ACC112 (cell line): ENCODE data around the gene ABCD3.
A peak's percentile ranks its signal among the peaks of the same experiment; 100 is the strongest.
"Not testable (repeated sequence)": the region's sequence is repeated elsewhere in the genome, so short reads cannot be mapped to it uniquely, and the experiment has no call there.

Experiments
- H2AFZ ChIP-seq: fragments of 200-600 bp; sonication (generic); one replicate; pipeline ENCODE4 v1.6.0; 2017; ENCODE audit warnings: antibody characterized with exemption, low read length; ENCODE audit not compliant: unreplicated experiment
- H3K27ac ChIP-seq: fragments of 200-600 bp; sonication (generic); 2 replicates; pipeline ENCODE4 v1.5.1; 2014; ENCODE audit warnings: low read depth, mild to moderate bottlenecking, antibody characterized with exemption, low read length, moderate library complexity
- H3K27me3 ChIP-seq: fragments of 200-600 bp; sonication (generic); 2 replicates; pipeline ENCODE4 v1.6.1; 2014; ENCODE audit warnings: mild to moderate bottlenecking, antibody characterized with exemption, low read length, moderate library complexity, mixed read lengths; ENCODE audit not compliant: insufficient read depth
- H3K36me3 ChIP-seq: fragments of 200-600 bp; sonication (generic); 2 replicates; pipeline ENCODE4 v1.6.1; 2016; ENCODE audit warnings: mild to moderate bottlenecking, antibody characterized with exemption, low read length, moderate library complexity, mixed read lengths; ENCODE audit not compliant: insufficient read depth
- H3K4me1 ChIP-seq: fragments of 200-600 bp; sonication (generic); one replicate; pipeline ENCODE4 v1.6.1; 2016; ENCODE audit warnings: low read length, mixed read lengths; ENCODE audit not compliant: insufficient read depth, unreplicated experiment, control insufficient read depth
- H3K4me3 ChIP-seq: fragments of 200-600 bp; sonication (generic); 2 replicates; pipeline ENCODE4 v1.5.1; 2014; ENCODE audit warnings: mild to moderate bottlenecking, low read depth, low read length
- H3K79me2 ChIP-seq: fragments of 200-600 bp; sonication (generic); one replicate; pipeline ENCODE4 v1.6.0; 2016; ENCODE audit warnings: low read length; ENCODE audit not compliant: control insufficient read depth, unreplicated experiment, insufficient read depth

ABCD3 gene

GRCh38 chr1:94417978-94418663, at the start of gene ABCD3:
Gene ABCD3, plus strand, starts transcription at chr1:94418389. Its CDS starts 90 bp downstream, at chr1:94418479.
- Histone ChIP-seq H3K4me3 (peak within 1 kb of the TSS; percentile 91), H3K27ac (peak within 1 kb of the TSS; percentile 65), H3K4me1 (peaks cover 33% of the 10 kb centered on the region), H2AFZ (peak within 1 kb of the TSS; percentile 80), H3K36me3 (no peaks in the 10 kb centered on the region), H3K79me2 (peaks cover 45% of the 10 kb centered on the region), H3K27me3 (no peaks in the 10 kb centered on the region)

GRCh38 chr1:94372771-94373170, 45.4 kb upstream of the ABCD3 start:
- H3K36me3 ChIP-seq, H2AFZ ChIP-seq, H3K27ac ChIP-seq, H3K4me3 ChIP-seq, H3K4me1 ChIP-seq, H3K79me2 ChIP-seq: not testable (repeated sequence)
- H3K27me3 ChIP-seq = peaks cover 19% of the 10 kb centered on the region

- not testable (repeated sequence) for H2AFZ ChIP-seq, H3K4me1 ChIP-seq, H3K27ac ChIP-seq, H3K79me2 ChIP-seq, H3K36me3 ChIP-seq, H3K4me3 ChIP-seq
- peaks cover 19% of the 10 kb centered on the region for H3K27me3 ChIP-seq
Observed at GRCh38 chr1:94373311-94373710, 44.9 kb upstream of the ABCD3 start.

- not testable (repeated sequence) for H3K27ac ChIP-seq, H3K27me3 ChIP-seq, H3K4me3 ChIP-seq, H3K4me1 ChIP-seq, H3K79me2 ChIP-seq, H2AFZ ChIP-seq, H3K36me3 ChIP-seq
Observed at GRCh38 chr1:94375666-94376065, 42.5 kb upstream of the ABCD3 start.

GRCh38 chr1:94378493-94378892, 39.7 kb upstream of the ABCD3 start:
- H3K27ac ChIP-seq, H3K79me2 ChIP-seq, H3K36me3 ChIP-seq, H3K4me1 ChIP-seq, H3K27me3 ChIP-seq, H3K4me3 ChIP-seq, H2AFZ ChIP-seq: not testable (repeated sequence)

- Histone ChIP-seq H3K4me1 (peaks cover 2% of the 10 kb centered on the region), H3K79me2 (no peaks in the 10 kb centered on the region), H3K36me3 (no peaks in the 10 kb centered on the region), H3K27ac (no peak overlapping the region), H3K4me3 (no peak overlapping the region), H3K27me3 (no peaks in the 10 kb centered on the region; the same call in none of the 2 replicates), H2AFZ (no peak overlapping the region)
Observed at GRCh38 chr1:94379615-94380014, 38.6 kb upstream of the ABCD3 start.

GRCh38 chr1:94382201-94382600, 36.0 kb upstream of the ABCD3 start:
- no peak overlapping the region for H2AFZ ChIP-seq
- H3K27ac ChIP-seq = no peak overlapping the region

GRCh38 chr1:94383966-94384408, 34.2 kb upstream of the ABCD3 start:
- H3K36me3 ChIP-seq = no peaks in the 10 kb centered on the region
- no peak overlapping the region for H2AFZ ChIP-seq
- H3K27ac ChIP-seq = no peak overlapping the region

More at GRCh38 chr1:94382201-94382600, 36.0 kb upstream of the ABCD3 start:
- Histone ChIP-seq H3K27me3 (peaks cover 4% of the 10 kb centered on the region), H3K4me1 (no peaks in the 10 kb centered on the region), H3K4me3 (no peak overlapping the region), H3K36me3 (no peaks in the 10 kb centered on the region), H3K79me2 (no peaks in the 10 kb centered on the region)

GRCh38 chr1:94384485-94385265, 33.5 kb upstream of the ABCD3 start:
- no peak overlapping the region for H2AFZ ChIP-seq

More at GRCh38 chr1:94383966-94384408, 34.2 kb upstream of the ABCD3 start:
- Histone ChIP-seq H3K4me1 (no peaks in the 10 kb centered on the region), H3K79me2 (no peaks in the 10 kb centered on the region), H3K27me3 (peaks cover 13% of the 10 kb centered on the region), H3K4me3 (no peak overlapping the region)

GRCh38 chr1:94385308-94385929, 32.8 kb upstream of the ABCD3 start:
- Histone ChIP-seq H3K4me1 (no peaks in the 10 kb centered on the region), H3K27me3 (peaks cover 13% of the 10 kb centered on the region), H3K4me3 (no peak overlapping the region), H3K27ac (no peak overlapping the region), H2AFZ (no peak overlapping the region), H3K79me2 (no peaks in the 10 kb centered on the region), H3K36me3 (no peaks in the 10 kb centered on the region)

More at GRCh38 chr1:94384485-94385265, 33.5 kb upstream of the ABCD3 start:
- Histone ChIP-seq H3K27ac (no peak overlapping the region), H3K79me2 (no peaks in the 10 kb centered on the region), H3K4me1 (no peaks in the 10 kb centered on the region), H3K27me3 (peaks cover 13% of the 10 kb centered on the region), H3K36me3 (no peaks in the 10 kb centered on the region), H3K4me3 (no peak overlapping the region)
